ENCODE measurements around the gene PAOX.

Gene PAOX

DNA sequence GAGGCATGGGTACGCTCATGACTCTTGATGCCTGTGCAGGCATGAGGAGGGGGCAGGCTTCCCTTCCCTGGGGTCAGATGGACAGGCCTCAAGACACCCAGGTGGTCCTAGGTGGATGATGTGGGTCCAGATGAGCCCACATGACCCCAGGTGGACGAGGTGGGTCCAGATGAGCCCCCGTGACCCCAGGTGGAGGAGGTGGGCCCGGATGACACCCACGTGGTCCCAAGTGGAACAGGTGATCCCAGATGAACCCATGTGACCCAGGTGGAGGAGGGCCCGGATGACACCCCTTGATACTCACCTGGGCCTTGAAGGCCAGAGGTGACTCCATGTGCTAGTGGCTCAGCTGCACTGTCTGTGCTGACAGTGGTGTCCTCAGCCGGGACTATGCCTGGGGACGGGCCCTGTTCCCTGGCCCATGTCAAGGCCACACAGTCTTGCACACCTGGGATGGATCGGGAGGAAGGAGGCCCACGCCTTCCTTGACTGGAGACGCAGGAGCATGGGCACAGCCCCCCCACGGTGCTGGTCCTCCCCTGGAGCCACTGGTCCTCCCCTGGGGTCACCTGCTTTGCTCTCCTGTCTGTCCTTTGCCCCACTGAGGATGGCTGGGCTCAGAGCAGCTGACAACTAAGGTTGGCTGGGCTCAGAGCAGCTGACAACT lies 28.6 kb upstream of the PAOX start:
- no peak for DNase-seq

DNA sequence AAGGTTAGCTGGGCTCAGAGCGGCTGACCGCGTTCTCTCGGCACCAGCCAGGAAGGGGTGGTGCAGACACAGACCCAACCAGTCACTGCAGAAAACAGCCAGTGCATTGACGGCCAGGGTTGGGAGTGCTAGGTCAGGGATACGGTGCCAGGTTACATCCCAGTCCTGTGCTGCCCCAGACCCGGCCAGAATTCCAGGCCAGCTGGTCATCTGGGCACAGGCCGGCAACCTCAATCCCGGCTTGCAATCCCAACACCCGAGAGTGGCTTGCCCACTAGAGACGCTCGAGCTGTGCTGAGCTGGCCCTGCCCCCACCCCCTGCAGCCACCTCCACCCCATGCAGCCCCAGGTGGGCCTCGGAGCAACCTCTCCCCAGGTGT lies 28.1 kb upstream of the PAOX start:
- DNase-seq, result no peak

DNA sequence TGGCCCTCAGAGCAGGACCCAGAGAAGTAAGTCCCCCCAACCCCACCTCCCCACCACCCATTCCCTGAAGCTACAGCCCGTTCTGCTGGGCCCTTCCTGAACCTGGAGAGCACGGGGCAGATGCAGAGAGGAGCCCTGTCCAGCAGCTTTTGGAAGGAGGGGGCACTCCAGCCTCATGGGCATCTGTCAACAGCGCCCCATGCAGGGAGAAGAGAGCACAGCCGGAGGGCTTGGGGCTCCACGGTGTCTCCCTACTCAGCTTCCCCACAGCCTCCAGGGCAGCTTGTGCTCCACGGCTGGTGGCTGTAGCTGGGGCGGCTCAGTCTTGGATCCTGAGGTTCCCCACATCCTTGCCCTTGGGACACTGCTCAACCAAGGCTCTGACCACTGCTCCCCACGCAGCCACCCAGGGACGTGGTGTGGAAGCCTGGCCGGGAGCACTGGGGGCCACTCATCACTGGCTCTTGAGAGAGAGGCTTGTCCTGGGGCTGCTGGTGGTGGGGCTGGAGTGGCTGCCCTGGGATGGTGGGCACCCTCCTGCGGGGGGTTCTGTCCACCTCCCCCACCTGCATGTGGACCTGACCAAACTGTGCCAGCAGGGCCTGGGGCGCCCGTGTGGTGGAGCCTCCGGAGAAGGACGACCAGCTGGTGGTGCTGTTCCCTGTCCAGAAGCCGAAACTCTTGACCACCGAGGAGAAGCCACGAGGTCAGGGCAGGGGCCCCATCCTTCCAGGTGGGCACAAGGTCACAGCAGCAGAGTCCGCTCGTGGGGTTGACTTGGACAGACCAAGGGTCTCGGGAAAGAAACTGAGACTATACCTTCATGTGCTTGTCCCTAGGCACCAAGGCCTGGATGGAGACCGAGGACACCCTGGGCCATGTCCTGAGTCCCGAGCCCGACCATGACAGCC lies 27.4 kb upstream of the PAOX start:
- DNase-seq, result no peak

DNA sequence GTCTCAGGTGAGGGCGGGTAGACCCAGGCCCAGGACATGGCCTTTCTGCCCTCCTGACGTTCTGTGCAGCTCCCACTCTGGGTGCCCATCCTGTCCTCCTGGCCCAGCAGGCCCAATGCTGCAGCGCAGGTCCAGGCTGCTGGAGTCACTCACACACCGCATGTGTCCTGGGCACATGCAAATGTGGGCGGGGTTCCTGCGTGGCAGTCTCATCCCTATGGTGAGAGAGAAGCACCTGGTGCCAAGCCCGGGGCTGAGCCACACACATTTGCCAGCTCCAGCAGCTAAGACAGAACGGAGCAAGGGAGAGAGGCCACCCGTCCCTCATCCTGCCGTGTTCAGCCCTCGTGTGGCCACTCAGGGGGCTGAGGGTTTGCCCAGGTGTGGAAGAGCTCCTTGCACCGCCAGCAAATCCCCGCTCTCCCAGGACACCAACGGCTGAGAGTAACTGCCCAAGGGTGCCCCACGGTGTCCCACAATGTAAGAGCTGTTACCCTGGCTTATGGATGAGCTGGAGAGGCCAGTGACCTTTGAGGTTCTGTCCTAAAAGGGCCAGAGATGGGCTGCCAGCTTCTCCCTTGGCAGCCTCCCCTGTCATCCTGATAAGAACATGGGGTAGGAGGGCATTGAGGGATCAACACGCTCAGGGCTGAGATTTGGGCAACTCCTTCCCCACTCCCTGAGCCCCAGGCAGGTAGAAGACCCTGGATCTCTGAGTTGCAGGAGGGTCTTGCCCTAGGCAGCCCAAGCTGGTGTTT lies 25.7 kb upstream of the PAOX start:
- no peak for DNase-seq

DNA sequence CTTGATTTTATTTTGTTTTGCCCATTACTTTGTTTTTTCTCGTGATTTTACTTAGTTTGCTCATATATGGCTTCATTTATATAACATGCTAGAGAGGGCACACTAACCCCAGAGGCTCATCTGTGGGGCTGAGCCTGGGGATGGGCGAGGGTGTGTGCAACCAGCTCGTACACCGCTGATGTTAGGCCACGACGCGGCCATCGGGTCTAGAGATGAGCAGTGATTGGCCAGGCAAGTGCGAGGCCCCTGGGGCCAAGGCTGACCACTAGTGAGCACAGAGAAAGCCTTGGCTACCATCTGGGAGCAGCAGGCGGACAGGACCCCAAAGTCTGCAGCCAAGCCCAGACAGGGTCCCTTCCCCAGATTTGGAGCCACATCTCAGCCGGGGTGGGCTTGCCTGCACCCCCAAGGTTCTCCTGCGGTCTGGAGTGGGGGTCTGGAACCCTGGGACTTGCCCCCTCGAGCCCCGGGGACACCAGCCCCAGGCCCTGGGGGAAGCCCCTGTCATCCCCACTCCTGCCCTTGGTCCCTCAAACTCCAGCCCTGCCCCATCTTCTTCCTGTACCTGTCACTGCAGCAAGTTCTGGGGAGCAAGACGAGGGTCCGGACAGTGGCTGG lies 25.0 kb upstream of the PAOX start:
- no peak for DNase-seq

DNA sequence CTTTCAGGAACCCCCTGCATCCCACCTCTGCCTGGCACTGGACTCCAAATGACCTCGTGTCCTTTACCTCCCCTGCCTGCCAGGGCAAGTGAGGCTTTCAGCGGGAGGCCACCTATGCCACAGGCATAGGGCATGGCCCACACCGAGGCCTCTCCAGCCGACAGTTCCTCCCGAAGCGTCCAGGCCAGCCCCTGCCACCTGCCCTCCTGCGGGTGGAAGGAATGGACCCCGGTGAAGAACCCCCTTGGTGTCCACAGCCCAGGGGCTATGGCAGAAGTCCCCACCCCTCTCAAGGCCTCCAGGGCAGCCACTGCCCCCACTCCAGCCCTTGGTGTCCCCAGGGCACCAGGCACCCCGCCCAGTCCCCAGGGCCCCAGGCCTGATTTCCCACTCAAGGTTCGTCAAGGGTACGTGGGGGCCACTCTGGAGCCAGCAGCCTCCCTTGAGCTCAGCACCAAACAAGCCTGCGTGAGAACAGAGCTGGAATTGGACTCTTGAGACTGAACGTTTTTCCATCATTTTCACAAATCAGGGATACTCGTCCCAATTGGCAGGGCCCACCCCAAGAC lies 24.3 kb upstream of the PAOX start:
- DNase-seq, result no peak

DNA sequence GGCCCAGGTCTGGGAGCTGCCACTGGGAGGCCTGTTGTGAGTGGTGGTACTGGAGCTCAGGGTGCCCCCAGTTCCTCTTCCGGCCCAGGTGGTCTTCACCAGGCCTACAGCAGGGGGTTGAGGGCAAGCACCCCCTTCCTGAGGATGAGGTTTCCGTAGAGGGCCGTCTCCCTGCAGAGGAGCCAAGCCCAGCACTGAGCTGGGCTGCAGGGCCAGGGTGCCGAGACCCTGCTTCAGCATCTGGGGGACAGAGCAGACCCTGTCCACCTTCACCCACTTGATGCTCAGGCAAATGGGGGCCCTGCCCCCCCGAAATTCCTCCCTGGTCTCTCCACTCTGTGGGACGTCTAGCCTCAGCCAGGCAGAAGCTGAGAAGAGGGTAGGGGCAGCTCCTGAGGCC lies 23.8 kb upstream of the PAOX start:
- no peak for DNase-seq

DNA sequence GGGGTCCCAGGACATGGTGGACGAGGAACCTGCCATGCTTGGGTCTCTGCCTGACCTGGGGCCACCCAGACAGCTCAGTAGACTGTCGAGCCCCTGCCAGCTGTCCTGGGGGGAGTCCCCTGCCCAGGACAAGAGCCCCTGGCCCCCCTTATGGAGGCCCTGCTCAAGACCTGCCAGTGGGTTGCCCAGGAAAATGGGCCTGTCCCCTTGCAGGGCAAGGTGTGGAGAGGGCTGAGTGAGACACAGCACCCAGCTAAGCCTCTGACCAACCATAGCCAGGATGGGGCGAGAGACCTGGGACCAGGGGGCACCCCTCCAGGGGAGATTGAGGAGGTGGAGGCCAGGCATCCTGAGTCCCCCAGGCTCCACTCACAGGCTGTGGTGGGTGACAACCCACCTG lies 23.1 kb upstream of the PAOX start:
- no peak for DNase-seq

DNA sequence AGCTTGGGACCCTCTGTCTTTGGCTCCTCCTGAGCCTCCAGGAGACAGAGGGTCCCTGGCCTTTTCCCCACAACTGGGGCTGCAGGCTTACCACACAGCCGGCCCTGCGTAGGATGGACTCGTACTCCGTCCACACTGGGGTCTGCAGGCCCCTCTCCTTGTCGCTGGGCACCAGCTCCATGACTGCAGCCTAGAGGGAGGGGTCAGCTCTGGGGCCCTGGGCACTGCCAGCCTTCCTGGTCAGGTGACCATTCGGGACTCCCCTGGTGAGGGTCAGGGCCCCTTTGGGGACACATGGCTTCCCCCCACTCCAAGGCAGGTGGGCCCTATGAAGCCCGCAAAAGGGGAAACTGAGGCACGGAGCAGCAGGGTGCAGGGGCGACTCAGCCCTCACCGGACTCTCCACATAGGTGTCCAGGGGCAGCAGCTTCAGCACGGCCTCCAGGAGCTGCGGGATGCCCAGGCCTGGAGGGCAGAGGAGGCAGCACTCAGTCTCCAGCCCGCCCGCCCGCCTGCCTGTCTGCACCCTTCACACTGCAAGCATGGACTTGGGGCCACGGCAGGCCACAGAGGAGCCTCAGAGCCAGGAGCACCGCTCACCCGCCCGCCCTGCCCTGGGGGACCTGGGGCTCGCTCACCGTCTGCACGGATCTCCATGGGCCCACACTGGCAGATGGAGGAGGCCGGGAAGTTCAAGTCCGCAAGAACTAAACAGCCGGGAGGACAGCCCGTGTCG lies 22.3 kb upstream of the PAOX start:
- no peak for DNase-seq

DNA sequence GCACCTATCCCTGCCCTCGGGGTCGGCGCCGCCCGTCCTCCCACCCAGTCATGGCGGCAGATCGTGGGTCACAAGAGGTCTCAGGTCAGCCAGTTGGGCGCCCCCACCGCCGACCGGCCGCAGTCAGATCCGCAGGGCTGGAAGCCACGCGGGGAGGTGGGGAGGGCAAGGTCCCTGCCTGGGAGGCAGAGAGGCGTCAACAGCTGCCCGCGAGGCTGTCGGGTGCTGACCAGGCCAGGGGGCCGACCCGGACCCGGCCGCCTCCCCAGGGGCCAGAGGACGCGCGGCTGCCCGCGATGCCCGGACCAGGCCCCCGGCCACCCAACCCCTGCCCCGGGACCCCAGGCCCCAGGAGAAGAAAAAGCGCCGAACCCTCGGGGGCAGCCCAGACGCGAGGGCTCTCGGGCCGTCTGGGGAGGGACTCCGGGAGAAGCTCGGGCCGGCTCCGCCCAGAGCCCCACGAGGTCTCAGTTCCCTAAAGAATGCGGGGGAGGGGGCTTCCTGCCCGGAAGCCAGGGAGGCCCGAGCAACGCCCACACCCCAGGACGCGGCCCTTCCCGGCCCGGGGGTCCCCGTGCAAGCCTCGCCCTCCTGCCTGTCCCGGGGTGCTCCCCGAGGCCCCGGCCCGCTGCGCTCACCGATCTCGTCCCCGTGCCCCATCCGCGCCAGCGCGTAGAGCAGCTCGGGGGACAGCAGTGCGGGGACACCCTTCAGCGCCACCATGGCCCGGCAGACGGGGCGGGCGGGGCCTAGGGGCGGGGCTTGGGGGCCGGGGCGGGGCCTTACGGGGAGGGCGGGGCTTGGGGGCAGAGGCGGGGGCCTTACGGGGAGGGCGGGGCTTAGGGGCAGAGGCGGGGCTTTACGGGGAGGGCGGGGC lies 21.5 kb upstream of the PAOX start, which contains the start of gene FUOM:
Gene FUOM (minus strand): TSS at position 735 of the 877 bp plus-strand sequence. CDS start 12 bp downstream, at position 723.
- peak in 1 of 2 experiments; percentile 2 for DNase-seq

DNA sequence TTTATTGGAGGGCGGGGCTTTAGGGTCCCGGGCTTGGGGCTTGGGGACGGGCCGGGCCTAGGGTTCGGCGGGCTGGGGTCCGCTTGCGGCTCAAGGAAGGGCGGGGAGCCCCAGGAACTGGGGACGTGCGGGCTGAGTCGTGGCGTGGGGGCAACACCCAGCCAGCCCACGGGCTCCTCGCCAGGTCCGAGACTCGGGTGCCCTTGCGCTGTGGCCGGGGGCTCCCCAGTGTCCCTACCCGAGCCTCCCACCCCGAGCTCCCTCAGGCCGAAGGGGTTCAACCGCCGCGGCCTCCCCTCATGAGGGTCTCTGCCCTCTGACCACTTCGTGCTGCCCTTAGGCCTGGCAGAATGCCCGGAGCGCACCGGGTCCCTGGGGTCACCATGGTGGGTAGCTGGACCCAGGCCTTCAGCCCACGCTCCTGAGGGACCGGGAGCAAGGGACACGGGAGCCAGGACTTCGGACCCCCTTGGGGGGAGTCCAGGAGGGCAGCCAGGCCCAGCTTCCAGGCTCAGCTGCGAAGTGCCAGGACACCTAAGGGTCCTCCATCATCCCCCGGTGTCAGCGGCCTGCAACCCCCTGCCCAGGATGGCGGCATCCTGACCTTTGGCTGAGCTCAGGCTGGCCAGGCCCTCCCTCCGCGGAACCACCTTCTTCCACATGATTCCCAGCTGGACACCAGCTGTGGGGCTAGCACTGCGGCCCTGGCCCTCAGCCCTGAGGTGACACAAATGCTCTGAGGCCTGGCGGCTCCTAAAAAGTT lies 20.7 kb upstream of the PAOX start:
- DNase-seq, result no peak

DNA sequence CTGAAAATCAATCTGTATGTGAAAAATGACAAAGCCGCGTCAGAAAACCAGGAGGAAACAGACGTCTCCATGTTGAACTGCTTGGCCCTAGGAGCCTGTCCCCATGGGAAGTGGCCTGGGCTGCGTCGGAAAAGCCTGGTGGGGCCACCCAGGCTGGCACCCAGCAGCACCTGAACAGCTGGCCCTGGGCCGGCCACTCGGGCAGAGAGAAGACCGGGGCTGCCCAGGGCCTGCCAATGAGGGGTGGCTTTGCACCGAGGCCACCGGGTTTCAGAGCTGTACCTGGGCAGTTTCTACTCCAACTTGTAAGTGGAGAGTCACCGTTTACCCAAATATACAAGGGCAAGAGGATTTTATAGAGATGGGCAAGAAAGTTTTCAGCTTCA lies 20.1 kb upstream of the PAOX start:
- no peak for DNase-seq

DNA sequence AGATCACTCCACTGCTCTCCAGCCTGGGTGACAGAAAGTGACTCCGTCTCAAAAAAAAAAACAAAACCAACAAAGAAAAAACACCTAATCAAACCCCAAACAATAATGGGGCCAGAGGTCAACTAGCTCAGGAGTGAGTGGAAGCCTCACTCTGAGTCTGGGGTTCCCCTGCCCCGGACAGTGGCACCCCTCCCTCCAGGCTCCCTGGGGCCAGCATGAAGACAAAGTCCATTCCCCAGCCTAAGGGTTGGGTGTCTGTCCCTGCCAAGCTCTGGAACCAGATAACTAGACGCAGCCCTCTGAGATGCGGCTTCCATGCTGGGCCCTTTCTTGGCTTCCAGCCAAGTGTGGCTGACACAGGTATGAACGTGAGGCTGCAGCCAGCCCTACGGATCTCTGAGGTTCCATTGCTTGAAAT lies 19.5 kb upstream of the PAOX start:
- DNase-seq, result no peak

DNA sequence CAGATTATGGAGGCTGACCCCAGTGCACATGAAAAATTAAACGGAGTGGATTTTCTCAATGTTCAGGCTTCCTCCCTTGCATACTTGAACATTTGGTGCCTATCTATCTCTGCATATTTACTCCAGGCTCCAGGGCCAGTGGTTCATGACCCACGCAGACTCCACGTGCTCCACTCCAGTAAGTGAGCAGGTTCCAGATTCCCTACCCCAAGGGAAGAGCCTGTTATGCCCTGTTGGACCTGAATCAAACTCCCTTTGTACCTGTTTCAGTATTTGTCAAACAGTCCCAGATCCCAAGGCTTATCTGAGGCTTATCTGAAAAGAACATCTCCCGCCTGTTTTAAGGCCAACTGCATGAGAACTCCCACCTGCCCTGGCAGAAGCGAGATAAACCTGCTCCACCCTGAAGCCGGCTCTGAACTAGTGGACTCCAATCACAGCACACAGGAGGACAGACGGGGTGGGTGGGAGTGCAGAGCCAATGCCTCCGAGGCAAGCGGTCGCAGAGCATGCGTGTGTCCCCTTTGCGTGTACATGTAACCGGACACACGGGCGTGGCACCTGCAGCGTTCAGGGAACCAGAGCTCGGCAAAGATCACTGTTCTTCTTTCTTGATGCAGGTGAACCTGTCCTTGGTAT lies 19.0 kb upstream of the PAOX start:
- no peak for DNase-seq

DNA sequence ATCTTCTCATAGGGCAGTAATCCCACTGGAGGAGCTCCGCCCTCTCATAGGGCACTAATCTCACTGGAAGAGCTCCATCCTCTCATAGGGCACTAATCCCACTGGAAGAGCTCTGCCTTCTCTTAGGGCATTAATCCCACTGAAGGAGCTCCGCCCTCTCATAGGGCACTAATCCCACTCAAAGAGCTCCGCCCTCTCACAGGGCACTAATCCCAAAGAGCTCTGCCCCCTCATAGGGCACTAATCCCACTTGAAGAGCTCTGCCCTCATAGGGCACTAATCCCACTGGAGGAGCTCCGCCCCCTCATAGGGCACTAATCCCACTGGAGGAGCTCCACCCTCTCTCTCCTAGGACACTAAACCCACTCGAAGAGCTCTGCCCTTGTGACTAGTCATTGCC lies 17.8 kb upstream of the PAOX start:
- DNase-seq, result no peak

DNA sequence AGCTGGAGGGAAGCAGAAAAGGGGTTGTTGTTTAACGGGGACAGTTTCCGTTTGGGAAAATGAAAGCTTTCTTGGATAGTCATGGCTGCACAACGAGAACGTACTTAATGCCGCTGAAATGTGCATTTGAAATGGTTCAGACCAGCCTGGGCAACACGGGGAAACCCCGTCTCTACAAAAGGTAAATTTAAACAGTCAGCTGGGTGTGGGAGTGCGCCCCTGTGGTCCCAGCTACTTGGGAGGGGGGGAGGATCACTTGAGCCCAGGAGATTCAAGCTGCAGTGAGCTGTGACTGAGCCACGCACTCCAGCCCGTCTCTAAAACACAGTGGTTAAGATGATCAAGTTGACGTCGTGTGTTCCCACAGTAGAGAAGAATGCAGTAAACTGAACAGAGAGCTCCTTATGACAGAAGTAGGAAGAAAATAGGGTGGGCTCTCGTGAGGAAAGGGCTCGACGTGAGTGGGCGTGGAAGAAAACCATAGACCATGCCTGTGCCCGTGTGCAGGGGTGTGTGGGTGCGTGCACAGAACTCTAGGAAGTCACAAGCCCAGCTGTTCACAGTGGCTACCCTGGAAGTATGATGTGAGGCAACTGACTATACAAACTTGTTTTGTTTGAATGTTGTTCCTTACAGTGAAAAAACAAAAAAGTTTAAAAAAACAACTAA lies 17.2 kb upstream of the PAOX start:
- DNase-seq, result no peak

DNA sequence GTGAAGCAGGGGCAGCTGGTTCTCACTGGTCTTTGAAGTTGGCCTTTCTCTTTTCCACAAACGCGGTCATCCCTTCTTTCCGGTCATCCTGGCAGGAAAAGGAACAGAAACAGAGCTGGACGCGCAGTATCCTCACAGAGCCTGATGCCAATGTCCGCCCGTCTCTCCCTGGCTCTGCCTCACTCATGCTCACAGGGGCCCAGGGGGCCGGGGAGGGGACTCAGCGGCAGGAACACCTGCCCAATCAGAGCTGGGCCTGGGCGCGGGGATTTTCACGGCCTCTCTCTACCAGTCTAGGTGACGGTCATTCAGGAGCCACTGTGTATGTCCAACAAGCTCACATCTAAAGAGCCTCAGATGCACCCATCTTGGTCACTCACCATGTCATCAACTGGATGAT lies 16.2 kb upstream of the PAOX start:
- no peak for DNase-seq

DNA sequence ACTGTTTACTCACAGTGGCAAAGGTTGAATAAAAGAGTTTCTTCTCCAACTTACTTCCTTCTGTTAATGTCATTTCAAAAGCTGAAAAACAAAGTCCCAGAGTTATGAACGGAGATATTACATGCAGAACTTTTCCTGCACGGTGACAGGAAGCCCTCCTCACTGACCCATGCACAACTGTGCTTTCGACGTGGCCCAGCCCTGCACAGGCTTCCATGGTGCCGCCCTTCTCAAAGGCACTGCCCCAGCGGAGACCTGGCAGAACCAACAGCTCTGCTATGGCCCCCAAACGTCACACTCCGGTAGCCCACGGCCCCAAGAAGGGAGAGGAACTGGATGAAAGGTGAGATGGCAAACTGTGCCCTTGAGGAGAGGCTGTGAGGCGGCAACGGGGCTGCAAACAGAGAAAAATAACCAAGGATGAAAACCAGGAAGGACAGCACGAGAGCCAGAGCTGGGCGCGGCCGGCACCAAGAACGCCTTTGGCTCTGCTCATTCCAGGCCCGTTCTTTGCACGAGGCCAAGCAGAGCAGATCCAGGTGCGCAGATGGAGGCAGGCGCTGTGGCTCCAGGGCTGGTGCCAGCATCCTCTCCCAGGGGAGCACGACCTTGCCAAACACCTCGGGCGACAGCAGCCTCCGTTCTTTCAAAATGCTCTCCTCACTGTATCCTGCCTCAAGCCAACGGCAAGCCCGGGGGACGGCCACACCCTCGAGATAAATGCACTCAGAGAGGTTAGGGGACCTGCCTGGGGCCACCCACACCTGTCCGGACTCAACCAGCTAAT lies 14.2 kb upstream of the PAOX start:
- DNase-seq, result no peak
